ENCODE data around the gene DNAJC5G.

GRCh38 chr2:27281442-27281841, 6.2 kb downstream of the DNAJC5G start:
- TF ChIP-seq SIN3A (IDR thresholded peaks at IDR 0.05; ENCODE audit: borderline replicate concordance, low read depth, low read length): no peak
- no peak for TF ChIP-seq CTCF (IDR thresholded peaks at IDR 0.05)
- TF ChIP-seq GABPA (IDR thresholded peaks at IDR 0.05; ENCODE audit: low read depth): no peak
